Measurements from ENCODE around the gene DBP.

DBP gene

GRCh38 chr19:48609571-48610108, 27.5 kb downstream of the DBP start:
- ATAC-seq = no peak

- ATAC-seq = peak; percentile 62 to 72
These were observed 28.3 kb downstream of the DBP start for GRCh38 chr19:48608798-48609263.

- no peak for ATAC-seq
These were observed 29.8 kb downstream of the DBP start for GRCh38 chr19:48607359-48607755.

- ATAC-seq = no peak
These were observed 30.5 kb downstream of the DBP start, which contains the start of gene SPACA4 for GRCh38 chr19:48606463-48607358. TSS of gene SPACA4 (plus strand) at chr19:48606742. CDS start at chr19:48606979, 237 bp downstream.

GRCh38 chr19:48603850-48604249, 33.3 kb downstream of the DBP start:
- ATAC-seq = no peak

- no peak for ATAC-seq
These were observed 33.7 kb downstream of the DBP start for GRCh38 chr19:48603449-48603848.

GRCh38 chr19:48603001-48603400, 34.2 kb downstream of the DBP start:
- no peak for ATAC-seq

- no peak for ATAC-seq
These were observed 36.3 kb downstream of the DBP start for GRCh38 chr19:48600679-48601417.

- no peak for ATAC-seq
These were observed 38.0 kb downstream of the DBP start for GRCh38 chr19:48598996-48599700.

GRCh38 chr19:48596679-48597465, 40.3 kb downstream of the DBP start:
- peak; percentile 48 to 88 for ATAC-seq

- ATAC-seq = no peak
These were observed 40.9 kb downstream of the DBP start for GRCh38 chr19:48596237-48596636.

- no peak for ATAC-seq
These were observed 41.3 kb downstream of the DBP start for GRCh38 chr19:48595833-48596232.

GRCh38 chr19:48595171-48595570, 42.0 kb downstream of the DBP start:
- ATAC-seq = no peak

- no peak for ATAC-seq
These were observed 46.2 kb downstream of the DBP start for GRCh38 chr19:48591021-48591420.

- peak; percentile 86 for ATAC-seq
These were observed 48.3 kb downstream of the DBP start for GRCh38 chr19:48588670-48589401.

- ATAC-seq = no peak
These were observed 49.8 kb downstream of the DBP start for GRCh38 chr19:48587387-48587786.

- ATAC-seq = no peak
These were observed 55.0 kb downstream of the DBP start for GRCh38 chr19:48582168-48582567.

All from activated CD4-positive, CD25-positive, alpha-beta regulatory T cell treated with anti-CD3 and anti-CD28 coated beads, Interleukin-2, amount 50 U/mL, for 24 hours (primary cell).